Fibroblast of lung (primary cell): Measurements from ENCODE around the gene CMC1. TPM values are rescaled to one million over a fixed set of nuclear protein-coding genes. Genes with fewer than 3 reads are reported as not detected.

Experiments
- DNase-seq, 2 donors: peaks; one replicate each; pipeline versions ENCODE4 v3.0.0 to v3.0.0-alpha.2; 2010; ENCODE audit warnings: low read depth in 2 of 2
- H2AFZ ChIP-seq: 2 replicates; pipeline ENCODE4 v1.5.1; 2012; ENCODE audit warnings: low read length, control low read depth, inconsistent platforms
- H3K27ac ChIP-seq: 2 replicates; pipeline ENCODE4 v1.5.1; 2011; ENCODE audit warnings: low read length, control low read depth; ENCODE audit not compliant: insufficient read depth
- H3K27me3 ChIP-seq: 2 replicates; pipeline ENCODE4 v1.5.1; 2011; ENCODE audit warnings: mild to moderate bottlenecking, low read length; ENCODE audit not compliant: control insufficient read depth, insufficient read depth
- H3K36me3 ChIP-seq: 2 replicates; pipeline ENCODE4 v1.5.1; 2011; ENCODE audit warnings: low read length; ENCODE audit not compliant: control insufficient read depth, insufficient read depth
- H3K4me1 ChIP-seq: 2 replicates; pipeline ENCODE4 v1.5.1; 2011; ENCODE audit warnings: low read length; ENCODE audit not compliant: control insufficient read depth, insufficient read depth; ENCODE audit errors: extremely low read depth
- H3K4me2 ChIP-seq: 2 replicates; pipeline ENCODE4 v1.5.1; 2011; ENCODE audit warnings: low read length, control low read depth; ENCODE audit not compliant: insufficient read depth; ENCODE audit errors: extremely low read depth
- H3K4me3 ChIP-seq, 4 experiments: fragments of 200-600 bp in 1 of 4; sonication (generic) in 1 of 4; replicated peaks in 1 of 4; 2 replicates each; pipeline ENCODE4 v1.5.1; 2011 to 2016; ENCODE audit warnings: low read length in 4 of 4, low read depth in 3 of 4, mild to moderate bottlenecking in 3 of 4, control low read depth in 2 of 4, inconsistent platforms in 1 of 4, mixed read lengths in 1 of 4; ENCODE audit not compliant: insufficient read depth in 1 of 4; ENCODE audit errors: control extremely low read depth in 1 of 4
- H3K79me2 ChIP-seq: 2 replicates; pipeline ENCODE4 v1.5.1; 2012; ENCODE audit warnings: mild to moderate bottlenecking, low read length, inconsistent platforms; ENCODE audit not compliant: control insufficient read depth, insufficient read depth
- H3K9ac ChIP-seq: 2 replicates; pipeline ENCODE4 v1.5.1; 2011; ENCODE audit warnings: mild to moderate bottlenecking, low read length, control low read depth; ENCODE audit not compliant: insufficient read depth
- H3K9me3 ChIP-seq: 2 replicates; pipeline ENCODE4 v1.5.1; 2012; ENCODE audit warnings: low read depth, low read length; ENCODE audit not compliant: control insufficient read depth, insufficient read depth
- H4K20me1 ChIP-seq: 2 replicates; pipeline ENCODE4 v1.5.1; 2011; ENCODE audit warnings: low read length; ENCODE audit not compliant: control insufficient read depth, insufficient read depth; ENCODE audit errors: extremely low read depth
- CTCF ChIP-seq, 2 donors: IDR thresholded peaks in 1 of 2; conservative IDR thresholded peaks in 1 of 2; 1 replicate in 1 of 2; 2 replicates in 1 of 2; pipeline ENCODE4 v1.5.1; 2011 to 2012; ENCODE audit warnings: low read length in 2 of 2, control low read depth in 1 of 2, inconsistent platforms in 1 of 2, low read depth in 1 of 2, mild to moderate bottlenecking in 1 of 2
- EZH2 ChIP-seq: IDR thresholded peaks from 2 replicates; pipeline ENCODE4 v1.5.1; 2012; ENCODE audit warnings: low read length, control low read depth, mild to moderate bottlenecking; ENCODE audit errors: missing control alignments
- polyA plus RNA-seq, 2 donors: library from polyadenylated mRNA; depleted of rRNA in 1 of 2; stranded (reverse) in 1 of 2; unstranded in 1 of 2; fragments of >200 nt; gene quantifications; 2 replicates each; pipeline ENCODE4 v1.2.1, GENCODE V29; 2011 to 2012; ENCODE audit warnings: missing spikeins in 1 of 2
- total RNA-seq: library from RNA; depleted of rRNA; stranded (reverse); fragments of >200 nt; gene quantifications from 2 replicates; pipeline ENCODE4 v1.2.1, GENCODE V29; 2014

CMC1 gene
- total and polyA plus RNA-seq, 2 donors (not counting 1 experiment from before 2014, with no cell fraction given), result 5.6 to 26.7 TPM

GRCh38 chr3:28280781-28281180, 39.4 kb downstream of the CMC1 start:
- Histone ChIP-seq H3K4me1 (no peaks in the 10 kb centered on the region), H3K36me3 (no peaks in the 10 kb centered on the region), H3K9ac (no peak overlapping the region), H3K4me2 (no peak overlapping the region), H3K9me3 (no peaks in the 10 kb centered on the region), H3K27me3 (no peaks in the 10 kb centered on the region), H3K27ac (no peak overlapping the region), H4K20me1 (no peaks in the 10 kb centered on the region), H3K79me2 (no peaks in the 10 kb centered on the region), H3K4me3 (no peak overlapping the region), H2AFZ (no peak overlapping the region)
- peak in 1 of 2 donors; percentile 17 for DNase-seq
- TF ChIP-seq EZH2 (no peak), CTCF (conservative IDR thresholded peaks at IDR 0.05 in 1 of 2, IDR thresholded peaks at IDR 0.05 in 1 of 2; ENCODE audit: low read depth in 1 of 2, low read length in 2 of 2) (no peak)

GRCh38 chr3:28286595-28286994, 45.2 kb downstream of the CMC1 start:
- Histone ChIP-seq H3K27me3 (no peaks in the 10 kb centered on the region), H3K79me2 (no peaks in the 10 kb centered on the region), H3K36me3 (no peaks in the 10 kb centered on the region), H3K4me2 (no peak overlapping the region), H2AFZ (no peak overlapping the region), H3K9me3 (no peaks in the 10 kb centered on the region), H3K4me1 (no peaks in the 10 kb centered on the region), H4K20me1 (no peaks in the 10 kb centered on the region), H3K27ac (no peak overlapping the region), H3K4me3 (no peak overlapping the region), H3K9ac (no peak overlapping the region)
- no peak for TF ChIP-seq EZH2
- TF ChIP-seq CTCF (conservative IDR thresholded peaks at IDR 0.05 in 1 of 2, IDR thresholded peaks at IDR 0.05 in 1 of 2; ENCODE audit: low read depth in 1 of 2, low read length in 2 of 2), result peak; percentile 46 to 62
- peak; percentile 30 to 72 for DNase-seq

GRCh38 chr3:28287046-28287445, 45.6 kb downstream of the CMC1 start:
- Histone ChIP-seq H2AFZ (no peak overlapping the region), H3K79me2 (no peaks in the 10 kb centered on the region), H3K36me3 (no peaks in the 10 kb centered on the region), H3K9ac (no peak overlapping the region), H3K27me3 (no peaks in the 10 kb centered on the region), H3K4me3 (no peak overlapping the region), H3K27ac (no peak overlapping the region), H3K9me3 (no peaks in the 10 kb centered on the region), H3K4me1 (no peaks in the 10 kb centered on the region), H4K20me1 (no peaks in the 10 kb centered on the region), H3K4me2 (no peak overlapping the region)
- no peak for TF ChIP-seq CTCF (conservative IDR thresholded peaks at IDR 0.05 in 1 of 2, IDR thresholded peaks at IDR 0.05 in 1 of 2; ENCODE audit: low read depth in 1 of 2, low read length in 2 of 2)
- TF ChIP-seq EZH2, result no peak
- DNase-seq, result no peak
